ENCODE measurements around the gene EGFL8.

The EGFL8 gene

GRCh38 chr6:32147401-32148132 is 16.8 kb upstream of the EGFL8 start:
- DNase-seq: no peak

- no peak for DNase-seq
Observed at GRCh38 chr6:32148289-32149091, 15.9 kb upstream of the EGFL8 start.

- no peak for DNase-seq
Observed at GRCh38 chr6:32149092-32149755, 15.2 kb upstream of the EGFL8 start.

- no peak for DNase-seq
Observed at GRCh38 chr6:32149932-32150870, 14.2 kb upstream of the EGFL8 start.

GRCh38 chr6:32151181-32151862 is 13.1 kb upstream of the EGFL8 start:
- no peak for DNase-seq

- no peak for DNase-seq
Observed at GRCh38 chr6:32151863-32152768, 12.3 kb upstream of the EGFL8 start, which contains the start of gene PRRT1. TSS of gene PRRT1 (minus strand) at chr6:32151939. CDS start at chr6:32151827, 112 bp downstream.

GRCh38 chr6:32152769-32153563 is 11.4 kb upstream of the EGFL8 start:
- DNase-seq: peak; percentile 46

- DNase-seq: peak; percentile 95
Observed at GRCh38 chr6:32153564-32154513, 10.6 kb upstream of the EGFL8 start, which contains the start of gene PPT2. TSS of gene PPT2 (plus strand) at chr6:32154141. CDS start at chr6:32154595, 454 bp downstream.

- peak; percentile 62 for DNase-seq
Observed at GRCh38 chr6:32154514-32155161, 9.8 kb upstream of the EGFL8 start.

GRCh38 chr6:32156891-32157290 is 7.5 kb upstream of the EGFL8 start:
- no peak for DNase-seq

- DNase-seq: no peak
Observed at GRCh38 chr6:32158052-32158451, 6.3 kb upstream of the EGFL8 start.

GRCh38 chr6:32163559-32164258 is 686 bp upstream of the EGFL8 start:
- DNase-seq: no peak

- no peak for DNase-seq
Observed at GRCh38 chr6:32166411-32167061, 2.1 kb downstream of the EGFL8 start.

GRCh38 chr6:32167154-32167760 is 2.9 kb downstream of the EGFL8 start:
- no peak for DNase-seq

- no peak for DNase-seq
Observed at GRCh38 chr6:32167761-32168262, 3.4 kb downstream of the EGFL8 start.

- DNase-seq: no peak
Observed at GRCh38 chr6:32168350-32168749, 4.0 kb downstream of the EGFL8 start.
